ENCODE measurements around the gene GGPS1.

GRCh38 chr1:235351898-235352297 is 23.5 kb downstream of the GGPS1 start:
- TF ChIP-seq CTCF (IDR thresholded peaks at IDR 0.05) (no peak), EP300 (IDR thresholded peaks at IDR 0.05) (no peak), POLR2AphosphoS5 (IDR thresholded peaks at IDR 0.05) (no peak), POLR2A (IDR thresholded peaks at IDR 0.05) (no peak)
